ENCODE results near the gene RHOG.

DNA sequence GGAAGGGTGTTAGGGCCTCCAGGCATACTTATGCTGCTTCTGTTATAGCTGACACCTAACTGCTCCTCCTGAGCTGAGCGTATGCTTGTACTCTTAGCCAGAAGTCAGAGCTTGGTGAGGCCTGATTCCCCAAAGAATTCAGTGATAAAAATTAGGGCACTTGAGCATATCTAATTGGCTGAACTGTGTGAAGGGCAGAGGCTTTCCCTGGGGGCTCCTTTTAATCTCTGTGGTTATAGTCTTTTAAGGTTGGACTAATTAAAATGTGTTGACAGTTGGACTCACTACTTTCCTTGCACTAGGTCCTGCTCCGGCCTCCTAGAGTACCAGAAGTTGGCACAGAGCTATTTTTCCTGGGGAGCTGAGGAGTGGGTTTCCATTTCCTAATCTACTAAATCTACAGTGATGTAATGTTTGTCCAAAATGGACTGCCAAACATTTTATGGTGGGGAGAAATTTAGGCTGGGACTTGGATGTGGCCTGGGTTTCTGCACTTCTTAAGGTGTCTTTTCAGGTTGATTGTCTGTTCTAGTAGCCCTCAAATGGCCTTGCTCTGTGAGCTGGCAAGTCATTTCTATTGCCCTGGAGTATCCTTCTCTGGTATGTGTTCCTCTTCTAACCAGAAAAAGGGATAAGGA is 33.1 kb upstream of the RHOG start:
- TF ChIP-seq CTCF (IDR thresholded peaks at IDR 0.05 in 8 of 11, conservative IDR thresholded peaks at IDR 0.05 in 3 of 11): no peak
- no peak for TF ChIP-seq POLR2A (IDR thresholded peaks at IDR 0.05)

All from spleen (tissue), 7 donors.